CD4-positive, alpha-beta T cell treated with Interleukin-17A for 4 hours (primary cell): ENCODE data around the gene TPSG1.
"Not testable (repeated sequence)": the region's sequence is repeated elsewhere in the genome, so short reads cannot be mapped to it uniquely, and the experiment has no call there.

ENCODE experiments used
- DNase-seq: peaks from one replicate; pipeline ENCODE4 v3.0.0-alpha.2; 2020; ENCODE audit warnings: mixed read lengths

The TPSG1 gene

GRCh38 chr16:1193143-1193824, 31.8 kb downstream of the TPSG1 start:
- no peak for DNase-seq

- DNase-seq: no peak
These were observed 32.5 kb downstream of the TPSG1 start for GRCh38 chr16:1192384-1193073.

DNA sequence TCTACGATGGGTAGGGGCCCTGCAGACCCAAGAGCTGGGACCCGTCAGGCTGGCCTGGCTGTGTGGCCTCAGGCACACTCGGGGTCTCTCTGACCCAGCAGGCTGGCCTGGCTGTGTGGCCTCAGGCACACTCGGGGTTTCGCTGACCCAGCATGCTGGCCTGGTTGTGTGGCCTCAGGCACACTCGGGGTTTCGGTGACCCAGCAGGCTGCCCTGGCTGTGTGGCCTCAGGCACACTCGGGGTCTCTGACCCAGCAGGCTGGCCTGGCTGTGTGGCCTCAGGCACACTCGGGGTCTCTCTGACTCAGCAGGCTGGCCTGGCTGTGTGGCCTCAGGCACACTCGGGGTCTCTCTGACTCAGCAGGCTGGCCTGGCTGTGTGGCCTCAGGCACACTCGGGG, 34.3 kb downstream of the TPSG1 start:
- not testable (repeated sequence) for DNase-seq

GRCh38 chr16:1189455-1189854, 35.6 kb downstream of the TPSG1 start:
- DNase-seq: no peak

DNA sequence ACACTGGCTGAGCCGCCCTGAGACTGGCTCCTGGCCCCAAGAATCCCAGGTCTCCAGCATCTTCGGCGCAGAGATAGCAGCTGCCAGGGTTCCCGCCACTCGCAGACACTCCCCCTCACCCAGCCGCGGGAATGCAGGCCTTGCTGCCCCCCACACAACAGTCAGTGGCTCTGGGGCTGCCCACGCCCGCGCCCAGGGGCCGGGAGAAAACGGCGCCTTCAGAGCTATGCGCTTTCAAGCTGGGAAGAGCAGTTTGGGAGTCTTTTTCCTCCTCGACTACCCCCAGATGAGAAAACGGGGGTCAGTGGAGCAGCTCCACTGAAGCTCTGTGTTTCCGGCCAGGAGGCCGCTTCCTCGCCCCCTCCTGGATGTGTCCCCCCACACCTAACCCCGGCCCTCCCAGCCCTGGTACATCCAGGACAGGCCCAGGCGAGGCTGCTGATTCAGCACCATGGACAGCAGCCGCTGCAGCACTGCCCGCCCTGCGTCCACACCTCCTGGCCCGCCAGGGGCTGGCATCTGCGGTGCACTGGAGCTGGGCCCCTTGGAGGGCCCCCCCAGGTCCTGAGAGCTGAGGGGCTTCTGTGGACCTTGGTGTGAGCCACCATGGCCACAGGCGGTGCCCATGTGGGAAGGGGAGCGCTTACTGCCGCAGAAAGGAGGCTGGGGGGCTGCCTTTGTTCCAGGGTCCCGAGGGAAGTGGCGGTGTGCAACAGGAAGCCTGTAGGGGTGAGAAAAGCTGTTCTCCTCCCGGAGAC, 36.5 kb downstream of the TPSG1 start:
- peak; percentile 57 for DNase-seq

- not testable (repeated sequence) for DNase-seq
These were observed 39.4 kb downstream of the TPSG1 start for GRCh38 chr16:1185460-1186207.

GRCh38 chr16:1184980-1185379, 40.1 kb downstream of the TPSG1 start:
- DNase-seq: no peak

DNA sequence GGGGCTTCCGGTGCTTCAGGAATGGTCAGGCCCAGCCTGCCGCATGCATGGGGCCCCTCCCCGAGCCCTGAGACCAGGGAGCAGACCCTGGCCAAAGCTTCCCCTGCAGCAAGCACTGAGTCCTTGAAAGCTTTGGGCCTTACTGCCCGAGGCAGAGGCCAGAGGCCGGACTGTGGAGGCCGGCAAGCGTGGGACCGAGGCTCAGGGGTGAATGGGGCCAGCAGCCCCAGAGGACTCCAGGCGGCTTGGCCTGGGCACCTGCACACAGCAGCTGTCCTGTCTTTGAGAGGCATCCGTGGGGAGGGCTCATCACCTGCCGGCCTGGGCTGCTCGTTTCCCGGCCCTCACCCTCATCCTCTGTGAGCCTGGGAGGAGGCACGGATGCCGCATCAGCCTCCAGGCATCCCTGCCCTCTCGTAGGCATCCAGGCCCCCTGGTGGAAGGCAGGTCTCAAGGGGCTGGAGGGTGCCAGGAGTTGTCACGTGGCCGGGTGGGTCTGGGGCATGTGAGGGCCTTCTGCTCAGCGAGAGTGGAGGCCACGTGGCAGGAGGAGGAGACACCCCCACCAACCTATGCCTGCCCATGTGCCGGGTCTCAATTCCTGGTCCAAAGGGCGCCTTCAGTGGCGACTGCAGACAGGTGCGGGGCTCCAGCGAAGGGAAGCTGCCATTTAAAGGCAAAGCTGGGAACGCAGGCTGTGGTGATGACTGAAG, 40.8 kb downstream of the TPSG1 start:
- DNase-seq: no peak

- no peak for DNase-seq
These were observed 41.8 kb downstream of the TPSG1 start for GRCh38 chr16:1182950-1183907.

- no peak for DNase-seq
These were observed 42.8 kb downstream of the TPSG1 start for GRCh38 chr16:1182316-1182671.

- no peak for DNase-seq
These were observed 43.4 kb downstream of the TPSG1 start for GRCh38 chr16:1181404-1182315.

DNA sequence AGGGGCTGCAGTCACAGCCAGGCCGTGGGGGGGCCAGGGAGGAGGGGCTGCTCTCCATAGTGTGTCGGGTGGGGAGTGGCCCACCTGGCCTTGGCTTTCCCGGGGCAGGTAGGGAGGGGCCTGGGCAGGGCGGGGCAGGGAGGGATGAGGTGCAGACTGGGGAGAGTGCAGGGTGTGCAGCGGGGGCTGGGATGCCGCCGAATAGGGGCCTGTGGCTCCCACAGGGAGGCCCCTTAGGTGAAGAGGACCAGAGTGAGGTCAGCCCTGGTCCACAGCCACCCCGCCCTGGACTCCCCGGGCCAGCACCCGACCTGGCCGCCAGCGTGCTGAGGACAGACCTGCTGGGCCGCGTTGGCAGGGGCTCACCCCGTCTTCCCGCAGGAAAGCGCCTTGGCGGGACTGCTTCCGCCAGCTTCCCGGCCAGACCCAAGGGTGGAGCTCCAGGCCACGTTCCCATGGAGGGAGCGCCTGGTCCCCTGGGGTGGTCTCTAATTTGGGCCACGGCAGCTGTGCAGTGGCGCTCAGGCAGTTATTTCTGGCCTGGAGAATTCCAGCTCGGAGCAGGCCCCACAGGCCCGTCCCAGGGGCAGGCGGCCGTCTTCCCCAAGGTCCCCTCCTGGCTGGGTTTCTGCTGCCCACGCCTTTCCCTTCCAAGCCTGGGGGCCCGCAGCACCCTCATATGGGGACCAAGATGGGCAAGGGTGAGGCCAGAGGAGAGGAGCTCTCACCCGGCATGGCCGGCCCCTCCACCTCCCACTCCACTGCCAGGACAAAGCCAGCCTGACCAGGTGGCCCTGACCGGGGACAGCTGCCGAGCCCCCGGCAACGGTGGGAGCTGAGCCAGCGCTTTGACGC, 44.3 kb downstream of the TPSG1 start:
- no peak for DNase-seq

DNA sequence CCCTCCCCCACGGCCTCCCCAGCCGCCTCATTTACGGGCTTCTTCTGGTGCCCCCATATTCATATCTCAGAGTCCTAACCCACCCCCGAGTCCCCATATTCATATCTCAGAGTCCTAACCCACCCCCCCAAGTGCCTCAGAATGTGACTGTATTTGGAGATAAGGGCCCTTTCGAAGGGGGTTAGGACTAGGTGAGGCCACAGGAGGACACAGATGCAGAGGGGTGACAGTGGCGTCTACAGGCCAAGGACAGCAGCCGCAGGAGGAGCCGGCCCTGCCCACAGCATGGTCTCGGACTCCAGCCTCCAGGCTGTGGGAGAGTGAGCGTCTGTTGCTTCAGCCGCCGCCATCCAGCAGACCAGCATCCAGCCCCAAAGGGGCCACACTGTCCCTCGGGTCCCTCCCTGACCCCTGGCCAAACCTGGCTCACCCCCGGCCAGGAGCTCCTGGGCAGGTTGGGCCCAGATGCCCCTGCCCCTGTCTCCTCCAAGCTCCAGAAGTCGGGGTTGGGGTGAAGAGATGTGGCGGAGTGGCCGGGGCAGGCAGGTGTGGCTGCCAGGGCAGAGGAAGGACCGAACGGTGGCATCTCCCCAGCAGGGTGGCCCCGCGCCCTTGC, 46.7 kb downstream of the TPSG1 start:
- DNase-seq: no peak

DNA sequence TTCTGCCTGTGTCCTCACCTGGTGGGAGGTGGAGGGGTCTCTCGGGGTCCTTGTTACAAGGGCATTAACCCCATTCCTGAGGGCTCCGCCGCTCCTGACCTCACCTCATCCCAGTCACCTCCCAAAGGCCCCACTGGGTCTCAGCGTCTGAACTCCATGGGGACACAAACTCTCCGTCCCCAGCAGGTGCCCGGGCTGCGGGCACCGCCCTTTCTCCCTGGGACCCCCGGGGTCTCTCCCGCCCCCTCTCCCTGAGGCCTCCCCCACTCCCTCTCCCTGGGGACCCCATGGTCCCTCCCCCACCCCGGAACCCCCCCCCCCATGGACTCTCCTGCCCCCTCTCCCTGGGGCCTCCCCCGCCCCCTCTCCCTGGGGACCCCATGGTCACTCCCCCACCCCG, 47.3 kb downstream of the TPSG1 start:
- DNase-seq: no peak

- DNase-seq: no peak
These were observed 48.0 kb downstream of the TPSG1 start for GRCh38 chr16:1177053-1177452.

DNA sequence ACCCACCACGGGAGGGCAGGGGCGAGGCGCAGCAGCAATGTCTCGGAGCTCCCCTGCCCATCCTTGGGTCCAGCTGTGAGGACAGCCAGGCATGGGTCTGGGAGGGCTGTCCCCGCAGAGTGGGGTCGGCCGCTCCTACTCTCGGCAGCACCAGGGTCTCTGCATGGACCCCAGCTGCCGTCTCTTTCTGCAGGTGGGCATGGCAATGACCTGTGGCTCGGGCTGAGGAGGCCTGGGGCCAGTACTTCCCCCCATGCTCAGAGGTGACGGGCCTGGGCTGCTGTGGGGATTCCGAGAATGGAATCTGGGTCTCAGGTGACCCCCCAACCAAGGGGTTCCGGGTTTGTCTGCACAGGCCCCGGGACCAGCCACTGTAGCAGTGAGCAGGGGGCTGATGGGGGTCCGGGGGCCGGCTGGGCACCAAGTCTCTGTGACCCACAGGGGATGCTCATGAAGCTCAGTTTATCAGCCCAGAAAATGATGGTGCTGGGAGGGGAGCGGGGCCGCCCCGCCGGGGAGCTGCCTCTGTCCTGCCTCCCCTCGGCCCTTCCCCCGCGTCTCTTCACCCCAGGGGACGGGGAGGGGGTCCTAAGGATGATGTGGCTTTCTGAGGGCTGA, 48.7 kb downstream of the TPSG1 start:
- no peak for DNase-seq

- DNase-seq: no peak
These were observed 49.3 kb downstream of the TPSG1 start for GRCh38 chr16:1175566-1176279.
